RWPE2 (cell line): ENCODE results near the gene GIMAP5.

Experiments
- ATAC-seq: fragments of 200-7000 bp; cut with Tn5 transposase; 3 replicates; pipeline ENCODE4 v1.9.1; 2021; ENCODE audit warnings: low read depth
- DNase-seq: peaks from one replicate; pipeline ENCODE4 v3.0.0-alpha.2; 2020; ENCODE audit warnings: low spot score
- H3K27ac ChIP-seq: fragments of 450-650 bp; 2 replicates; pipeline ENCODE4 v1.5.1; 2017; ENCODE audit warnings: mild to moderate bottlenecking; ENCODE audit not compliant: poor library complexity, severe bottlenecking
- H3K27me3 ChIP-seq: fragments of 250-450 bp; sonication (Bioruptor Pico); 2 replicates; pipeline ENCODE4 v1.5.1; 2021; ENCODE audit warnings: mild to moderate bottlenecking, moderate library complexity; ENCODE audit not compliant: insufficient read depth, poor library complexity, severe bottlenecking
- H3K36me3 ChIP-seq: fragments of 250-450 bp; sonication (Bioruptor Pico); 2 replicates; pipeline ENCODE4 v1.5.1; 2020; ENCODE audit warnings: low read depth, mild to moderate bottlenecking, moderate library complexity
- H3K4me1 ChIP-seq: fragments of 250-450 bp; sonication (Bioruptor Pico); 2 replicates; pipeline ENCODE4 v1.5.1; 2021; ENCODE audit warnings: mild to moderate bottlenecking, moderate library complexity; ENCODE audit not compliant: insufficient read depth, poor library complexity, severe bottlenecking
- H3K4me3 ChIP-seq: fragments of 250-450 bp; sonication (Bioruptor Pico); 2 replicates; pipeline ENCODE4 v1.5.1; 2021; ENCODE audit warnings: mild to moderate bottlenecking, moderate library complexity; ENCODE audit not compliant: severe bottlenecking
- H3K9me3 ChIP-seq: fragments of 250-450 bp; sonication (Bioruptor Pico); 2 replicates; pipeline ENCODE4 v1.5.1; 2021; ENCODE audit warnings: mild to moderate bottlenecking, moderate library complexity; ENCODE audit not compliant: severe bottlenecking
- CTCF ChIP-seq: fragments of 450-650 bp; IDR thresholded peaks from one replicate; pipeline ENCODE4 v1.5.1; 2017; ENCODE audit warnings: mild to moderate bottlenecking, moderate library complexity; ENCODE audit not compliant: poor library complexity, severe bottlenecking

The GIMAP5 gene

GRCh38 chr7:150734254-150734653, 3.0 kb upstream of the GIMAP5 start:
- H3K27me3 ChIP-seq: no peaks in the 10 kb centered on the region

GRCh38 chr7:150735596-150736358, 1.4 kb upstream of the GIMAP5 start:
- TF ChIP-seq CTCF: no peak
- DNase-seq (no peak), ATAC-seq (no peak)
- H3K27me3 ChIP-seq: no peaks in the 10 kb centered on the region
- peaks cover 13% of the 10 kb centered on the region for H3K4me1 ChIP-seq
- H3K36me3 ChIP-seq: no peaks in the 10 kb centered on the region
- no peak overlapping the region for H3K27ac ChIP-seq
- no peak overlapping the region for H3K4me3 ChIP-seq
- peaks cover 4% of the 10 kb centered on the region for H3K9me3 ChIP-seq

More at GRCh38 chr7:150734254-150734653, 3.0 kb upstream of the GIMAP5 start:
- Histone ChIP-seq H3K36me3 (no peaks in the 10 kb centered on the region), H3K4me3 (no peak overlapping the region), H3K9me3 (no peaks in the 10 kb centered on the region), H3K4me1 (peaks cover 9% of the 10 kb centered on the region), H3K27ac (no peak overlapping the region)
- ATAC-seq (no peak), DNase-seq (no peak)
- no peak for TF ChIP-seq CTCF

GRCh38 chr7:150736864-150737263, 354 bp upstream of the GIMAP5 start:
- Histone ChIP-seq H3K4me3 (no peak overlapping the region), H3K27ac (no peak overlapping the region), H3K27me3 (no peaks in the 10 kb centered on the region), H3K4me1 (peaks cover 13% of the 10 kb centered on the region), H3K36me3 (no peaks in the 10 kb centered on the region), H3K9me3 (peaks cover 4% of the 10 kb centered on the region)
- ATAC-seq (no peak), DNase-seq (no peak)
- TF ChIP-seq CTCF: no peak

- H3K27me3 ChIP-seq: no peaks in the 10 kb centered on the region
- H3K4me1 ChIP-seq: peaks cover 13% of the 10 kb centered on the region
- peak overlapping the region; percentile 71 for H3K27ac ChIP-seq
- peaks cover 4% of the 10 kb centered on the region for H3K9me3 ChIP-seq
- no peaks in the 10 kb centered on the region for H3K36me3 ChIP-seq
- ATAC-seq (no peak), DNase-seq (no peak)
- no peak overlapping the region for H3K4me3 ChIP-seq
- no peak for TF ChIP-seq CTCF
Measured at GRCh38 chr7:150738092-150738491, 874 bp downstream of the GIMAP5 start.

- DNase-seq (no peak), ATAC-seq (peak; percentile 99)
- Histone ChIP-seq H3K9me3 (peaks cover 4% of the 10 kb centered on the region), H3K4me1 (peaks cover 13% of the 10 kb centered on the region), H3K4me3 (no peak overlapping the region), H3K27me3 (no peaks in the 10 kb centered on the region), H3K27ac (peak overlapping the region; percentile 71), H3K36me3 (no peaks in the 10 kb centered on the region)
- no peak for TF ChIP-seq CTCF
Measured at GRCh38 chr7:150738591-150739001, 1.4 kb downstream of the GIMAP5 start.
